ENCODE results near the gene ZYX. TPM values are rescaled to one million over a fixed set of nuclear protein-coding genes. Genes with fewer than 3 reads are reported as not detected.

Gene ZYX
- total RNA-seq, 4 donors from 2014 or later = 26.9 to 79.9 (median 56.7) TPM

DNA sequence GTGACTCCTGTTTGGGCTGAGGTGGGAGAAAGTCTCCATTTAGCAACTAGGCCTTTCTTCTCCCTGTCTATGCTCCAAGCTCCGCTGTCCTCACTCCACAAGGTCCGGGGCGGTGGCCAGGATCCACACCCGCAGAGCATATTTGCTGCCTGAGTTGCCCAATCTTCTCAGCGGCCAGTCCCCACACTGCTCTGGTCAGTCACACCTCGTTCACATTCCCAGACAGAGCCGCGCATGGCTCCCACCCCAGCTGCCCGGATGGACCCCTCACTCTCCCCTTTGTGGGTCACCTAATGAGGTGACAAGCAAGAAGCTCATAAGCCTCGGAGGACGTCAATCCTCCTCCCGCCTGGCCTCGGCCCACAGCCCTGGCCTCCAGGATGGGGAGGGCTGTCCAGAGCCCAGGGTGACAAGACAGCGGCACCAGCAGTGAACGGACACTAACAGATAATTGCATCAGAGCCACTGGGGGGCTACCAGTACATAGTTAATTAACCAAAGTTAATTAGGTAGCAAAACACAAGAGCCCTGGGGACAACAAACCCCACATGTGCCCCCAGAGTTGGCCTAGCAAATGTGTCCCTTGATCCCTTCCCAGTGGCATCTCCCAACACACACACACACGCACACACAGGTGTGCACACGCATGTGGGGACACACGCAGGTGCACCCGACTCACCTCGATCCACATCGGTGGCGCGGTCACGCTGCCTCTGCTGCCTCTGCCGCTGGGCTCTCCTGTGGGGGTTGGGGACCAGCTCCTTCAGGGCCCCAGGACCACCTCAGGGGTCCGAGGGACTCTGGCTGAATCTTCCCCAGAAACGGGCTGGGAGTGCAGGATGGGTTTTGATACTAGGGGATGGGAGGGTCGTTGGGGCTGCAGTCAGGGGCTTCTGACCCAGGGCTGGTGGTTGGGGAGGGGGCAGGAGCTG lies 15.7 kb downstream of the ZYX start:
- TF ChIP-seq, protein P1, sequence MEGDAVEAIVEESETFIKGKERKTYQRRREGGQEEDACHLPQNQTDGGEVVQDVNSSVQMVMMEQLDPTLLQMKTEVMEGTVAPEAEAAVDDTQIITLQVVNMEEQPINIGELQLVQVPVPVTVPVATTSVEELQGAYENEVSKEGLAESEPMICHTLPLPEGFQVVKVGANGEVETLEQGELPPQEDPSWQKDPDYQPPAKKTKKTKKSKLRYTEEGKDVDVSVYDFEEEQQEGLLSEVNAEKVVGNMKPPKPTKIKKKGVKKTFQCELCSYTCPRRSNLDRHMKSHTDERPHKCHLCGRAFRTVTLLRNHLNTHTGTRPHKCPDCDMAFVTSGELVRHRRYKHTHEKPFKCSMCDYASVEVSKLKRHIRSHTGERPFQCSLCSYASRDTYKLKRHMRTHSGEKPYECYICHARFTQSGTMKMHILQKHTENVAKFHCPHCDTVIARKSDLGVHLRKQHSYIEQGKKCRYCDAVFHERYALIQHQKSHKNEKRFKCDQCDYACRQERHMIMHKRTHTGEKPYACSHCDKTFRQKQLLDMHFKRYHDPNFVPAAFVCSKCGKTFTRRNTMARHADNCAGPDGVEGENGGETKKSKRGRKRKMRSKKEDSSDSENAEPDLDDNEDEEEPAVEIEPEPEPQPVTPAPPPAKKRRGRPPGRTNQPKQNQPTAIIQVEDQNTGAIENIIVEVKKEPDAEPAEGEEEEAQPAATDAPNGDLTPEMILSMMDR (IDR thresholded peaks at IDR 0.05; ENCODE audit: low read depth) = no peak

GRCh38 chr7:143397710-143398530 lies 16.8 kb downstream of the ZYX start:
- TF ChIP-seq, protein P1 (IDR thresholded peaks at IDR 0.05; ENCODE audit: low read depth) = no peak

DNA sequence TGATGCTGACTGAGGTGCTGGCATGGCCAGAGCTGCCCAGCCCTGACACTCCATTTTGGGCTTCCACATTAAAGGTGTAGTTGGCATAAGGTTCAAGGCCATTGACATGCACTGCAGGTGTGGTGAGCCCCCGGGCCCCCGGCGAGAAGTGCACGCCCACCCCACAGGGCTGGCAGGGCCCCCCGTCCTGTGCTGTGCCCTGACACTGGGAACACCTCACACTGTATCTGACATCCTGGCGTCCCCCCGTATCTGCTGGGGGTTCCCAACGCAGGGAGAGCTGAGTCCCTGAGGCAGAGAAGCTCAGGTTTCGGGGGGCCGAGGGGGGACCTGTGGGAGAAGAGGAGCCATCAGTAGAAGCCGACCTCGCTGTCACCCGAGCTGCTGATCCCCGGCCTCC lies 17.5 kb downstream of the ZYX start:
- TF ChIP-seq, protein P1 (IDR thresholded peaks at IDR 0.05; ENCODE audit: low read depth) = no peak

DNA sequence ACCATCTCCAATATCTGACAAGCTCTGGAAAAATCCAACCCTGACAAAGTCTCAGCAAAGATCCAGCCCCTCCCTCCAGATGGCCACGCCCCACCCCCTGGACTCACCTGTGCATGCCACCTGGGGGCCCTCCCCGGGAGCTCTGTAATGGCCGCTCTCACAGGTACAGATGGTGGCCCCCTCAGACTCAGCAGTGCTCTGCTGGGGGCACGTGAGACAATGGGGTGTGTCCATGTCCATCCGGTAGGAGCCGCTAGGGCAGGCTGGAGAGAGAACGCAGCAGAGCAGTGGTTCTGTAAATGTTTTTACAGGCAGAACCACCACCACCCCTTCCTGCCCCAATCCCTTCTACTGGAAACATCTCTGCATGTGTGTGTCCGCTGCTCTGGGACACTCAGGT lies 18.0 kb downstream of the ZYX start:
- TF ChIP-seq, protein P1 (IDR thresholded peaks at IDR 0.05; ENCODE audit: low read depth) = no peak

DNA sequence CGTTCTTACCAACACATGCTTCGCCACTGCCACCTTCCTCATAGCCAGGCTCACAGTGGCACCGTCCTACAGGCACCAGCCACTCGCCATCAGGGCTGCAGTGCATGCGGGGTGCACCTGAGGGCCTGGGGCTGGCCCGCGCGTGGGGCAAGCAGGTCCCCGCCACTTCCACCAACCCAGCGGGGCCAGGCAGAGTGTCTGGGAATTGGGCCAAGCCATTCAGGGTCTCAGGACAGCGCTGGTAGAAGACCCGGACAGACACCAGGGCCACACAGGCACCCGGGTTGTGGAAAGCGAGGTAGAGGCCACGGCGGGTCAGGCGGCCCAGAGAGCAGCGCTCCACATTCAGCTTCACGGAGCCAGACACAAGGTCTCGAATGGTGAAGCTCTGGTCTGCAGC lies 18.5 kb downstream of the ZYX start:
- TF ChIP-seq, protein P1 (IDR thresholded peaks at IDR 0.05; ENCODE audit: low read depth) = no peak

DNA sequence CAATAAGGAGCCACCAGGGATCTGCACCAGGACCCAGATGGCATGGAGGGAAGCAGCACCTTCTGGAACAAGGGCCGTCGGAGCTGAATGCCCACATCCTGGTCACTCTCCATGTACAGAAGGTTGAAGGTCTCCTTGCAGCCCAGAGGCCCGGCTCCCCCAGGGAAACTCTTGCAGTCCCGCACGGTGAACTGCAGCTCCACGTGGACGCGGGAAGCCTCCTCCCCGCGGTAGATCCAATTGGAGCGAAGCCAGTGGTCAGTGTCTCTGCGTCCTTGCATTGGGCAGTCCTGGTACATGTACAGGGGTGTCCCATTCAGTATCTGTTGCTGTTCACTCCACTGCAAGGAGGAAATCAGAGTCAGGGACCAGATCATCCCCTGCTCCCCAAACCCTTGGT lies 20.1 kb downstream of the ZYX start:
- TF ChIP-seq, protein P1 (IDR thresholded peaks at IDR 0.05; ENCODE audit: low read depth) = no peak
